GM21360 (cell line): Measurements from ENCODE around the gene ATRNL1.

ENCODE experiments used
- ATAC-seq: cut with Tn5 transposase; IDR thresholded peaks from one replicate; pipeline ENCODE4 v1.9.1; 2021; ENCODE audit warnings: mild to moderate bottlenecking, moderate library complexity; ENCODE audit not compliant: unreplicated experiment

Gene ATRNL1

GRCh38 chr10:115566867-115567266 lies 473.7 kb downstream of the ATRNL1 start:
- ATAC-seq: no peak

- no peak for ATAC-seq
Measured at GRCh38 chr10:115572740-115573455, 479.7 kb downstream of the ATRNL1 start.

DNA sequence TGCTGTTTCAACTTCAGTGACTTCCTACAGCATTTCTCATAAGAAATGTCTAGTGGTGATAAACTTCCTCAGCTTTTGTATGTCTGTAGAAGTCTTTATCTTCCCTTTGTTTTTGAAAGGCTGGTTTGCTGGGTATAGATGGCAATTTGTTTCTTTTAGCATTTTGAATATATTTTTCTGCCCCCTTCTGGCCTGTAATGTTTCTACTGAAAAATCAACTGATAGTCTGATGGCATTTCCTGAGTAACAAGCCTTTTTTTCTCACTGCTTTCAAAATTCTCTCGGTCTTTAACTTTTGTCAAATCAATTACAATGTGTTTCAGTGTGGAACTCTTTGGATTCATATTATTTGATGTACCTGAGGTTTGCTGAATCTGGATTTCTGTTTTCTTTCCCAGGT lies 487.1 kb downstream of the ATRNL1 start:
- ATAC-seq: no peak

DNA sequence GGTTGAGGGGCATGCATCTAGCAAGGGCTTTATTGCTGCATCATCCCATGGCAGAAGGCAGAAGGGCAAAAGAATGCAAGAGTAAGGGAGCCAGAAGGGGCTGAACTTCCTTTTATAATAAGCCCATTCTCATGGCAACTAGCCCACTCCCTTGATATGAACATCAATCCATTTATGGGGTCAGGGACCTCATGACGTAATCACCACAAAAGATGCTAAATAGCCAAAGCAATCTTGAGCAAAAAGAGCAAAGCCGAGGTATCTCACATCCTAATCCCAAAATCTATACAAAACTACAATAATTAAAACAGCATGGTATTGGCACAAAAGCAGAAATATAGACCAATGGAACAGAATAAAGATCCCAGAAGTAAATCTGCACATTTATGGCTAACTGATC lies 499.9 kb downstream of the ATRNL1 start:
- ATAC-seq: no peak

DNA sequence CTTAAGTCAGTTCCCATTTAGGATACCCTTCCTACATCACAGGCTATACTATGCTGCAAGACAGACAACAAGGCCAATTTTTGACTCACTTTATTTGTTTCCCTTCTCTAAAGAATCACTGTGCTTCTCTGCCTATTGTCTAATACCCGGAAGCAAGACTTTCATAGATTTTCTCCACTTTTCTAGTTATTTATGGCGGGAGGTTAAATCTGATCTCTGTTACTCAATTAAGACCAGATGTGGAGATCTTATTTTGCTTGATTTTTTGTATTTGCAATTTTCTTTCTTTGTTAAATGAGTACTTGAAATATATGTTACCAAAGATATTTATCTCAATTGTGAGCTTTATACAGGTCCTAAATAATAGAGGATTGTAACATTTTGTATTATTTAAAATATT lies 511.5 kb downstream of the ATRNL1 start:
- ATAC-seq: no peak

DNA sequence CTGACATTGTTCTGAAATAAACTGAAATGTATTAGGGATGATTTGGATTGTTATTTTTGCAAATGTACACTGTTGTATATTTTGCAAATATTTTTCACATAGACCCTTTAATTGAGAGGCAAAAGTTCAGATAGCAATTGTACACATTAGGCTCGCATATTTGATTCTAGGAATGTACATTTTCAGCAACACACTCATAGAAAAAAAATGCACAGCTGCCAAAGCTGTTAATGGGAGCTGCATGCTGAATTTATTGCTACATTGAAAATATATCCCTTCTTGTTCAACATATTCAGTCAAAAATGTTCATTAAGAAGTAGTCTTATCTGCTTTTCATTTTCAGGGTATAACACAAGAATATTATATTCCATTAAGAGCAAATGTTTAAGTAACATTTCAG lies 512.9 kb downstream of the ATRNL1 start:
- ATAC-seq: no peak

GRCh38 chr10:115606741-115607140 lies 513.6 kb downstream of the ATRNL1 start:
- no peak for ATAC-seq

- no peak for ATAC-seq
Measured at GRCh38 chr10:115624448-115624847, 531.3 kb downstream of the ATRNL1 start.

- ATAC-seq: no peak
Measured at GRCh38 chr10:115628616-115629015, 535.5 kb downstream of the ATRNL1 start.

DNA sequence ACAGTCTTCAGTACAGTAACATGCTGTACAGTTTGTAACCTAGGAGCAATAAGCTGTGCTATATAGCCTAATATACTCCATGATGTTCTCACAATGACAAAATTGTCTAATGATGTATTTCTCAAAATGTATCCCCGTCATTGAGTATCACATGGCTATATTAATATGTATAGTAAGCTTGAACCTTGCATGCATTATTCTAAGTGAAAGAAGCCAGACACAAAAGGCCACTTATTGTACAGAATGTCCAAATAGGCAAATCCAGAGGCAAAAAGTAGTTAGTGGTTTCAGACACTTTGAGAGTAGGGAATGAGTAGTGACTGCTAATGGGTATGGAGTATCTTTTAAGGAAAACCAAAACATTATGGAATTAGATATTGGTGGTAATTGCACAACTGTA lies 545.1 kb downstream of the ATRNL1 start:
- no peak for ATAC-seq

DNA sequence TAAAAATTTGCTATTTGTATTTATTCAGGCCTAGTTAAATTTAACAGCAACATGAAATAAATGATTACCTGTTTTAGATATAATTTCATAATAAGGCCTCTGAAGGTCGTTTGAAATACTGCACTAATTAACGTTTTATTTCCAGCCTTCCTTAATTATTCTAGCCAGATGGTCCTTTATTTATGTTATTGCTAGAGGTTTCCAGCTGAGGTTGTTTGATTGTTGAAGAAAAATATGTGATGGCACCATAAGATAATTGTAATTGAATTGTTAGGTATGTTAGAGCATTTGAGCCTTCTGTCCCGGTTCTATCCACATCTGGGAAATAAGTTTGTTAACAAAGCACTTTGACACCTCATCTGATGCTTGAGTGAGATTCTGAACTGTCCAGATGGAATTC lies 556.1 kb downstream of the ATRNL1 start:
- ATAC-seq: no peak

DNA sequence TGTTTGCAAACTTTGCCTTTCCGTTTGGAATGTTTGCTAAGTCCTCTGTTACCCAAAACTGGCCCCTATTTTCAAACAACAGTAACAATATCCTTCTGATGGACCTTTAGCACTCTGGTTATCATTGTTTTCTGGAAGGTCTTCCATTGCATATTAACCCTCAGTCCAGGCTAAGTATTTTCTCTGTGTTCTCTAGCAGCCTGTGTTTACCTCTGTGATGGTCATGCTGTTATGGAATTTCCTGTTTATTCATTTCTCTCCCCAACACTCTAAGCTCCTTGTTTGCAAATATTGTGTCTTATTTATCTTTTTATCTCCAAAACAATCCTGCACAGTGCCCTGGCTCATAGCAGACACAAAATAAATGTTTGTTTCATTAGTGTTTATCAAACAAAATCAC lies 560.3 kb downstream of the ATRNL1 start:
- no peak for ATAC-seq

GRCh38 chr10:115654961-115655360 lies 561.8 kb downstream of the ATRNL1 start:
- no peak for ATAC-seq

DNA sequence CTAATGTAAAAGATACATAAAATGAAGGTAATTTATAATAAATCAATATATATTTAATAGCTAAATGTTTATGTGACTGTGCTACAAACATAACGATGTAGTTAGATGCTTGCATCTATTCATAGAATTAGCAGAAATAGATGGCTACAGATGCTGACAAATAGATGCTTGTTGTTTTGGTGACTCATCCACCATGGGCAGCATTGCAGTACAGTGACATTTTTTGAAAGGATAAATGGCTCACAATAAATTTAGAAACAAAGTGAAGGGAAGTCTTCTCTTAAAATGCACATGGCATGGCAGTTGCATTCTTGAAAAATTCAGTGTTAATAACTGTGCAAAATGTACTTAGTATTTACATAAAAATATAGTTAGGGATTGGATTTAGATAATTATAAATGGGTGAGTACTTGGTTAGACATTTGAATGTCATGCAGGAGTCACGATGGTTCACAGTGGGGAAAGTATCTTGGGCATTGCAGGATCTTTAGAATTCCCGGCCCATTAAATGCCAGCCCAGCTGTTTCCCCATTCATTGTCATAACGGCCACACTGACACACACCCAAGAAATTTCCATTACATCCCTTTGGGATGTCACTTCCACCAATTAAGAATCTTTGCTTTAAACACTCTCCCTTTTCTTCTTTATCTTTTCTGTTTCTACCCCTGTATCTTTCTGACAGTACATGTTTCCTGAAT lies 564.1 kb downstream of the ATRNL1 start:
- no peak for ATAC-seq

GRCh38 chr10:115659616-115660015 lies 566.5 kb downstream of the ATRNL1 start:
- ATAC-seq: no peak

GRCh38 chr10:115660391-115660790 lies 567.2 kb downstream of the ATRNL1 start:
- no peak for ATAC-seq

DNA sequence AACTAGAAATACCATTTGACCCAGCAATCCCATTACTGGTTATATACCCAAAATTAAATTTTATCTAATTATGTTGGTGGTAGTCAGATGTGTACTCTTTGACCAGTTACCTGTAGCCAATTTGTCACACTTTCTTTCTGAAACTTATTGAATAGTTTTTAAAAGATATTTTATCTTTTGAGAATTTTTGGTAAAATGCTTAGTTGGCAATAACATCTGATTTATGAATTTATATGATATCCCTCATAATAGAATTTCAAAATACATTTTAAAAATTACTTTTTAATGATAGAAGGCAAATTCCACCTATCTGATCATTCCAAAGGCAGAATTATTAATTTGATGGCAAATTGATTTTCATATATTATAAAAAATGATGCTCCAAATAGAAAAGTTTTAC lies 569.3 kb downstream of the ATRNL1 start:
- no peak for ATAC-seq

GRCh38 chr10:115665549-115665948 lies 572.4 kb downstream of the ATRNL1 start:
- ATAC-seq: no peak

GRCh38 chr10:115674496-115674895 lies 581.3 kb downstream of the ATRNL1 start:
- no peak for ATAC-seq

- ATAC-seq: no peak
Measured at GRCh38 chr10:115696747-115697146, 603.6 kb downstream of the ATRNL1 start.

- no peak for ATAC-seq
Measured at GRCh38 chr10:115706026-115706425, 612.9 kb downstream of the ATRNL1 start.

DNA sequence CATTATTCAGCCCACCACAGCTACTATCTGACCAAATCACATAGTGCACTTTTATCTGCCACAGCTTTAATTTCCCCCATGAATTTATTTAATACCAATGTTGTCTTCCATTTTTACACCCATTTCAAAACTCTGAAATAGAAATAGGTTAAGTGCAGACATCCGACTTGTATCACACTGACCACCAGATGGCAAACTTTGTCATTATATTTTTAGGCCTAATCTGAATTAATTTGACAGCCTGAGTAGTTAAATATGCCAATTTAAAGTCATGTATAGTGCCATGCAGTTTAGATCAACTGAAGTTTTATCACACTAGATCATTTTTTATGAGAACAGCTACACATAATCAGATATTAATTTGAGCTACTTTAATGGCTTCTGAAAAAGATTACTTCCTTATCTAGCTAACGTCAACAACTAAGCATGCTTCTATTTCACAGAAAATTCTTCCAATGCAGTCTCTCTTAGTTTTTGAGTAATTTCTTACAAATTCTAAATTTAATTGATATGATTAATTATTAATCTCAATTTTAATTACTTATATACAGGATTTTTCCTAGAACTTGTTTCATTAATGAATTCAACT lies 613.4 kb downstream of the ATRNL1 start:
- ATAC-seq: no peak
